T-cell (primary cell): ENCODE measurements around the gene RFTN2. TPM values are rescaled to one million over a fixed set of nuclear protein-coding genes. Genes with fewer than 3 reads are reported as not detected.

Source experiments
- ATAC-seq, 4 experiments: fragments of 200-7000 bp in 3 of 4; fragments of 150-1000 bp in 1 of 4; cut with Tn5 transposase; replicated peaks in 1 of 4; 1 replicate in 3 of 4; 2 replicates in 1 of 4; pipeline ENCODE4 v1.10.0; 2021; ENCODE audit warnings: moderate library complexity in 3 of 4, mild to moderate bottlenecking in 2 of 4, moderate number of reproducible peaks in 1 of 4
- CTCF ChIA-PET, 2 donors: fragments of 300-600 bp; sonication (Branson Sonifier 250); formaldehyde crosslinking; loops; one replicate each; lab custom pipeline; 2022; ENCODE audit warnings: antibody characterized with exemption in 2 of 2; lab: Charles Lee
- POLR2A ChIA-PET, 2 donors: fragments of 300-600 bp; sonication (Branson Sonifier 250); formaldehyde crosslinking; loops; one replicate each; lab custom pipeline; 2022; ENCODE audit warnings: antibody characterized with exemption in 2 of 2; lab: Charles Lee
- DNase-seq, 35 experiments: peaks; one replicate each; pipeline versions ENCODE4 v3.0.0 to v3.0.0-alpha.2; 2013 to 2023
- H3K27ac ChIP-seq: one replicate; pipeline ENCODE4 v1.5.1; 2013; ENCODE audit warnings: low read length
- H3K27me3 ChIP-seq, 2 experiments: replicated peaks in 1 of 2; 1 replicate in 1 of 2; 2 replicates in 1 of 2; pipeline versions ENCODE4 v1.6.1 to v1.7.0; 2013; ENCODE audit warnings: low read length in 1 of 2, mixed read lengths in 1 of 2; ENCODE audit not compliant: control insufficient read depth in 2 of 2, insufficient read depth in 2 of 2; ENCODE audit errors: extremely low read depth in 1 of 2
- H3K36me3 ChIP-seq, 2 donors: 1 replicate in 1 of 2; 2 replicates in 1 of 2; pipeline versions ENCODE4 v1.6.1 to v1.7.0; 2013; ENCODE audit warnings: low read length in 1 of 2; ENCODE audit not compliant: control insufficient read depth in 2 of 2, insufficient read depth in 1 of 2; ENCODE audit errors: extremely low read depth in 1 of 2
- H3K4me1 ChIP-seq, 2 experiments: 1 replicate in 1 of 2; 2 replicates in 1 of 2; pipeline versions ENCODE4 v1.6.1 to v1.7.0; 2013; ENCODE audit warnings: low read length in 2 of 2, mixed read lengths in 1 of 2; ENCODE audit not compliant: insufficient read depth in 2 of 2, control insufficient read depth in 1 of 2; ENCODE audit errors: extremely low read depth in 1 of 2
- H3K4me3 ChIP-seq, 2 donors: 1 replicate in 1 of 2; 2 replicates in 1 of 2; pipeline versions ENCODE4 v1.5.1 to v1.7.0; 2013; ENCODE audit warnings: mild to moderate bottlenecking in 2 of 2, low read length in 1 of 2, moderate library complexity in 1 of 2; ENCODE audit not compliant: control insufficient read depth in 1 of 2; ENCODE audit errors: extremely low read depth in 1 of 2
- H3K9me3 ChIP-seq: 2 replicates; pipeline ENCODE4 v1.7.0; 2013
- H3K27ac Mint-ChIP-seq, 2 donors: one replicate each; pipeline ENCODE4 v1.8.0; 2020 to 2021; ENCODE audit warnings: mild to moderate bottlenecking in 2 of 2, mixed read lengths in 2 of 2
- H3K27me3 Mint-ChIP-seq, 2 donors: one replicate each; pipeline ENCODE4 v1.8.0; 2021 to 2022; ENCODE audit warnings: mixed read lengths in 2 of 2
- H3K36me3 Mint-ChIP-seq: one replicate; pipeline ENCODE4 v1.8.0; 2021; ENCODE audit warnings: mixed read lengths
- H3K4me1 Mint-ChIP-seq, 3 donors: one replicate each; pipeline ENCODE4 v1.8.0; 2020 to 2022; ENCODE audit warnings: mixed read lengths in 3 of 3, mild to moderate bottlenecking in 1 of 3
- H3K4me3 Mint-ChIP-seq, 3 donors: one replicate each; pipeline ENCODE4 v1.8.0; 2020 to 2022; ENCODE audit warnings: mild to moderate bottlenecking in 3 of 3, mixed read lengths in 3 of 3, moderate library complexity in 3 of 3
- H3K9me3 Mint-ChIP-seq, 3 donors: one replicate each; pipeline ENCODE4 v1.8.0; 2020 to 2022; ENCODE audit warnings: mixed read lengths in 3 of 3
- WGBS: methylation state at CpG from one replicate; pipeline ENCODE4 v1.1.5; 2013; ENCODE audit warnings: missing lambda C conversion rate; ENCODE audit not compliant: insufficient coverage; 5-methylcytosine and 5-hydroxymethylcytosine counted together
- total RNA-seq, 35 experiments: library from RNA in 6 of 35; stranded (reverse) in 6 of 35; fragments of 120-200 nt in 1 of 35; gene quantifications; one replicate each; pipeline versions ENCODE4 v1.2.1 to v1.2.4 and lab custom pipeline; 2013 to 2026

RFTN2 gene
- total RNA-seq, 5 donors from 2014 or later (not counting 1 experiment from before 2014, with no cell fraction given), result 0.12 to 0.44 TPM; not detected in 3

- Histone ChIP-seq H3K4me3 (no peak overlapping the region), H3K9me3 (no peaks in the 10 kb centered on the region), H3K36me3 (no peaks in the 10 kb centered on the region), H3K4me1 (no peaks in the 10 kb centered on the region), H3K27ac (no peak overlapping the region), H3K27me3 (no peaks in the 10 kb centered on the region)
- no peak for ATAC-seq
- H3K27ac Mint-ChIP-seq, result no peak overlapping the region
- peaks cover under 1 to 3% (median 1%) of the 10 kb centered on the region in 3 donors for H3K4me1 Mint-ChIP-seq
- POLR2A ChIA-PET, result interaction anchor here in 1 of 2 donors (0.6 kb wide), 1 partner anchor 78 kb away, joined by 3 read pairs; no protein-coding TSS in a partner anchor
- H3K4me3 Mint-ChIP-seq, result no peak overlapping the region
- H3K27me3 Mint-ChIP-seq, result no peaks in the 10 kb centered on the region
- CTCF ChIA-PET, result no interaction called here
- no CpG with 5 or more reads among the region's 1 CpG for WGBS
- no peaks in the 10 kb centered on the region for H3K36me3 Mint-ChIP-seq
- no peaks in the 10 kb centered on the region for H3K9me3 Mint-ChIP-seq
- no peak for DNase-seq
These were observed 55.3 kb downstream of the RFTN2 start for GRCh38 chr2:197620133-197620532.

GRCh38 chr2:197615016-197615652 is 60.3 kb downstream of the RFTN2 start:
- H3K27ac Mint-ChIP-seq, result peak overlapping the region in 1 of 2 donors; percentile 66

GRCh38 chr2:197614532-197614931 is 60.9 kb downstream of the RFTN2 start:
- no peak for DNase-seq
- Histone ChIP-seq H3K36me3 (no peaks in the 10 kb centered on the region), H3K4me1 (peaks cover 0 to 4% of the 10 kb centered on the region in 2 experiments), H3K27me3 (peaks cover 0 to 5% of the 10 kb centered on the region in 2 experiments), H3K4me3 (no peak overlapping the region), H3K9me3 (no peaks in the 10 kb centered on the region), H3K27ac (no peak overlapping the region)
- Mint-ChIP-seq H3K4me3 (no peak overlapping the region), H3K9me3 (no peaks in the 10 kb centered on the region), H3K36me3 (no peaks in the 10 kb centered on the region), H3K27me3 (no peaks in the 10 kb centered on the region), H3K27ac (peak overlapping the region in 1 of 2 donors; percentile 66), H3K4me1 (peaks cover 12 to 14% (median 13%) of the 10 kb centered on the region in 3 donors)
- no CpG with 5 or more reads among the region's 3 CpGs for WGBS
- ATAC-seq, result no peak
- POLR2A ChIA-PET, result no interaction called here
- CTCF ChIA-PET, result no interaction called here

More at GRCh38 chr2:197615016-197615652, 60.3 kb downstream of the RFTN2 start:
- no peak overlapping the region for H3K4me3 ChIP-seq
- Mint-ChIP-seq H3K36me3 (no peaks in the 10 kb centered on the region), H3K27me3 (no peaks in the 10 kb centered on the region), H3K9me3 (no peaks in the 10 kb centered on the region), H3K4me1 (peaks cover 12 to 14% (median 13%) of the 10 kb centered on the region in 3 donors), H3K4me3 (no peak overlapping the region)
- H3K27ac ChIP-seq, result no peak overlapping the region
- no peaks in the 10 kb centered on the region for H3K36me3 ChIP-seq
- peaks cover 0 to 4% of the 10 kb centered on the region in 2 experiments for H3K4me1 ChIP-seq
- peaks cover 0 to 5% of the 10 kb centered on the region in 2 experiments for H3K27me3 ChIP-seq
- no CpG with 5 or more reads among the region's 4 CpGs for WGBS
- POLR2A ChIA-PET, result no interaction called here
- peak in 3 of 4 experiments; percentile 40 to 60 (median 45) for ATAC-seq
- CTCF ChIA-PET, result no interaction called here
- peak in 1 of 35 experiments; percentile 14 for DNase-seq
- no peaks in the 10 kb centered on the region for H3K9me3 ChIP-seq

- CTCF ChIA-PET, result interaction anchor here in 1 of 2 donors (0.6 kb wide), 2 partner anchors 67 to 862 kb away, joined by 3 to 8 read pairs; no protein-coding TSS in a partner anchor
These were observed 61.8 kb downstream of the RFTN2 start for GRCh38 chr2:197613509-197613987.

GRCh38 chr2:197606180-197606579 is 69.2 kb downstream of the RFTN2 start:
- no peak overlapping the region for H3K27ac Mint-ChIP-seq
- Histone ChIP-seq H3K9me3 (no peaks in the 10 kb centered on the region), H3K27me3 (no peaks in the 10 kb centered on the region), H3K4me3 (no peak overlapping the region), H3K27ac (no peak overlapping the region), H3K4me1 (no peaks in the 10 kb centered on the region), H3K36me3 (no peaks in the 10 kb centered on the region)
- H3K4me3 Mint-ChIP-seq, result no peak overlapping the region
- no peaks in the 10 kb centered on the region for H3K9me3 Mint-ChIP-seq
- no peaks in the 10 kb centered on the region for H3K4me1 Mint-ChIP-seq
- DNase-seq (no peak), ATAC-seq (no peak)
- H3K36me3 Mint-ChIP-seq, result no peaks in the 10 kb centered on the region
- ChIA-PET POLR2A (no interaction called here), CTCF (interaction anchor here in 1 of 2 donors (0.8 kb wide), 1 partner anchor 185 kb away, joined by 3 read pairs; no protein-coding TSS in a partner anchor)
- no peaks in the 10 kb centered on the region for H3K27me3 Mint-ChIP-seq
- 80% methylated on average over 1 of the region's 2 CpGs for WGBS

More at GRCh38 chr2:197613509-197613987, 61.8 kb downstream of the RFTN2 start:
- peaks cover 12 to 14% (median 13%) of the 10 kb centered on the region in 3 donors for H3K4me1 Mint-ChIP-seq
- POLR2A ChIA-PET, result interaction anchor here in 1 of 2 donors (0.5 kb wide), 1 partner anchor 188 kb away, joined by 10 read pairs; no protein-coding TSS in a partner anchor
- H3K27me3 Mint-ChIP-seq, result no peaks in the 10 kb centered on the region
- no CpG with 5 or more reads among the region's 1 CpG for WGBS
- no peak overlapping the region for H3K4me3 Mint-ChIP-seq
- Histone ChIP-seq H3K4me3 (no peak overlapping the region), H3K4me1 (peaks cover 0 to 4% of the 10 kb centered on the region in 2 experiments), H3K9me3 (no peaks in the 10 kb centered on the region), H3K27ac (no peak overlapping the region), H3K36me3 (no peaks in the 10 kb centered on the region), H3K27me3 (peaks cover 0 to 5% of the 10 kb centered on the region in 2 experiments)
- H3K27ac Mint-ChIP-seq, result no peak overlapping the region
- no peaks in the 10 kb centered on the region for H3K9me3 Mint-ChIP-seq
- DNase-seq (no peak), ATAC-seq (no peak)
- no peaks in the 10 kb centered on the region for H3K36me3 Mint-ChIP-seq

- Histone ChIP-seq H3K4me3 (no peak overlapping the region), H3K27me3 (peaks cover 0 to 7% of the 10 kb centered on the region in 2 experiments), H3K36me3 (no peaks in the 10 kb centered on the region), H3K27ac (no peak overlapping the region), H3K4me1 (peaks cover 0 to 6% of the 10 kb centered on the region in 2 experiments), H3K9me3 (no peaks in the 10 kb centered on the region)
- ChIA-PET CTCF (interaction anchor here in 1 of 2 donors (0.6 kb wide), 1 partner anchor 11 kb away, joined by 3 read pairs; no protein-coding TSS in a partner anchor), POLR2A (interaction anchor here in 1 of 2 donors (0.6 kb wide), 1 partner anchor 690 kb away, joined by 5 read pairs; no protein-coding TSS in a partner anchor)
- Mint-ChIP-seq H3K4me1 (peaks cover 3 to 6% (median 3%) of the 10 kb centered on the region in 3 donors), H3K4me3 (no peak overlapping the region), H3K27me3 (peaks cover 2 to 6% of the 10 kb centered on the region in 2 donors), H3K36me3 (no peaks in the 10 kb centered on the region), H3K27ac (no peak overlapping the region), H3K9me3 (no peaks in the 10 kb centered on the region)
- WGBS, result no CpG with 5 or more reads among the region's 1 CpG
- no peak for ATAC-seq
- DNase-seq, result no peak
These were observed 71.1 kb downstream of the RFTN2 start for GRCh38 chr2:197604117-197604860.
